Stimulated activated CD4-positive, alpha-beta T cell treated with anti-CD3 and anti-CD28 coated beads, Interleukin-2, amount 100 ng/mL, for 4 hours (primary cell): ENCODE data around the gene MARCHF6.
"Not testable (repeated sequence)": the region's sequence is repeated elsewhere in the genome, so short reads cannot be mapped to it uniquely, and the experiment has no call there.

Source experiments
- DNase-seq: peaks from one replicate; pipeline ENCODE4 v3.0.0-alpha.2; 2020; ENCODE audit warnings: low read depth

MARCHF6 gene, protein sequence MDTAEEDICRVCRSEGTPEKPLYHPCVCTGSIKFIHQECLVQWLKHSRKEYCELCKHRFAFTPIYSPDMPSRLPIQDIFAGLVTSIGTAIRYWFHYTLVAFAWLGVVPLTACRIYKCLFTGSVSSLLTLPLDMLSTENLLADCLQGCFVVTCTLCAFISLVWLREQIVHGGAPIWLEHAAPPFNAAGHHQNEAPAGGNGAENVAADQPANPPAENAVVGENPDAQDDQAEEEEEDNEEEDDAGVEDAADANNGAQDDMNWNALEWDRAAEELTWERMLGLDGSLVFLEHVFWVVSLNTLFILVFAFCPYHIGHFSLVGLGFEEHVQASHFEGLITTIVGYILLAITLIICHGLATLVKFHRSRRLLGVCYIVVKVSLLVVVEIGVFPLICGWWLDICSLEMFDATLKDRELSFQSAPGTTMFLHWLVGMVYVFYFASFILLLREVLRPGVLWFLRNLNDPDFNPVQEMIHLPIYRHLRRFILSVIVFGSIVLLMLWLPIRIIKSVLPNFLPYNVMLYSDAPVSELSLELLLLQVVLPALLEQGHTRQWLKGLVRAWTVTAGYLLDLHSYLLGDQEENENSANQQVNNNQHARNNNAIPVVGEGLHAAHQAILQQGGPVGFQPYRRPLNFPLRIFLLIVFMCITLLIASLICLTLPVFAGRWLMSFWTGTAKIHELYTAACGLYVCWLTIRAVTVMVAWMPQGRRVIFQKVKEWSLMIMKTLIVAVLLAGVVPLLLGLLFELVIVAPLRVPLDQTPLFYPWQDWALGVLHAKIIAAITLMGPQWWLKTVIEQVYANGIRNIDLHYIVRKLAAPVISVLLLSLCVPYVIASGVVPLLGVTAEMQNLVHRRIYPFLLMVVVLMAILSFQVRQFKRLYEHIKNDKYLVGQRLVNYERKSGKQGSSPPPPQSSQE

DNA sequence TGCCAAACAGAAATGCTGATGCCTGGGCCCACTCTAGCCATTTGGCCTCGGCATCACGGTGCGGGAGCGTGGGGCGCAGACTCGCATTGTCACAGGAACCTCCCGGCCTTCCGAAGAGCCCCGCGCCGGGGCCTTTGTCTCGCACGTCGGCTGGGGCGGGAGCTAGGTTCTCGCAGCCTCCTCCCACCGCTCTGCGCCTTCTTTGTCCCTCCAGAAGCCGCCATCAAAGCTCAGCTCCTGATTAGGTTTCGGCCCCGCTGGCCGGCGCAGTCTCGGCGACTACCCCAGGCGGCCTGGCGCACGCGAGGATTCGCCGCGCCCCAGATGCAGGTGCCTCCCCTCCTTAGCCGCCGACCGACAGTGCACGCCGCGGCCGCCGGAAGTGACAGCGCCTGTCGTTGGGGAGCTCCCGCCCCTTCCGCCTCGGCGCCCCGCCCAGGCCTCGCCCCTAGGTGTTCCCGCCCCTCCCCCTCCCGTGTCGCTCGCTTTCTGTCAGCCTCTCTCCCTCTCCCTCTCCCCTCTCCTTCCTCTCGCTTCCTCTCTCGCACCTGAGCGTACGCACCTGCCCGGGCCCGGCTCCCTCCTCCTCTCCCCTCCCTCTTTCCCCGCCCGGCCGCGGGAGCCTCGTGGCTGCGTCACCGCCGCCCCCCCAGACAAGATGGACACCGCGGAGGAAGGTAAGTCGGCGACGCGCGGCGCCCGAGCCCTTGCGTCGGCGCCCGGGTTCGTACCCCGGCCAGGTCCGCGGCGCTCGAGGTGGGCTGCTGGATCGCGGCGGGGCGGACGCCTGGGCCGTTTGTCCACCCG, at the start of gene MARCHF6:
Gene MARCHF6, plus strand, starts transcription at position 455 of the 807 bp plus-strand sequence. Its CDS starts 204 bp downstream, at position 659.
- peak; percentile 93 for DNase-seq

DNA sequence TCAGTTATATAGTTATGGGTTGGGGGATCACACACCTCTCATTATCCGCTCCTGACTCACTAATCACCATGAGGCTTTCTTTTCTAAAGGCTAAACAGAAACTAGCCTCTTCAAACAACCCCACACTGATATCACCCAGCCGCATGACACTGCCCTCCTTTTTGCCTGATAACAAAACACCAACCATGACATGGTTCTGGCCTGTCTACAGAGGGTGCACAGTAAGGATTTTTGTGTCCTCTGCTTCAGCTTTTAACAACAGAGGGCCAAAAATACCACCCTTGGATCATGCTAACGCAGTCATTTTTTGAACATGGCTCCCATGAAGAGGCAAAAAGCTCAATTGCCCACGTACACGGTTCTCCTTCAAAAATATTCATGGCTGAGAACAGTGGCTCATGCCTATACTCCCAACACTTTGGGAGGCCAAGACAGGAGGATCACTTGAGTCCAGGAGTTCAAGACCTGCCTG, 49.8 kb upstream of the MARCHF6 start:
- DNase-seq: no peak

DNA sequence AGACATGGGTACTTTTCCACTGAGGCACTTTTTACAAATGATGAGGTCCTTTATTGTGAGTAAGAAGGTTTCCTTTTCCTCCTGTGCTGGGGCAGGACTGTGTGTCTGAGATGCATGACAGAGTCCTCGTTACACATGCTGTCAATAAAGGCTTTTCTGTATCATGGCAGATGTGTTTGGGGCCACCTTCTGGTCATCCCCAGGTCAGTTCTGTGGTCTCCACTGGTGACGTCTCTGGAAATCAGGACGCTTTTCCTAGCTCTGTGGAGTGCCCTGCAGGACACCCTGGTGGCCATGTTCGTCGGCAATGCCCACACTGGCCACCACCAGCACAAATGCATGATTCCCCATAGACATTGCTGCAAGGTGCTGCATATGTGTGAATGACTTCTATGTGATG, 48.6 kb upstream of the MARCHF6 start:
- no peak for DNase-seq

DNA sequence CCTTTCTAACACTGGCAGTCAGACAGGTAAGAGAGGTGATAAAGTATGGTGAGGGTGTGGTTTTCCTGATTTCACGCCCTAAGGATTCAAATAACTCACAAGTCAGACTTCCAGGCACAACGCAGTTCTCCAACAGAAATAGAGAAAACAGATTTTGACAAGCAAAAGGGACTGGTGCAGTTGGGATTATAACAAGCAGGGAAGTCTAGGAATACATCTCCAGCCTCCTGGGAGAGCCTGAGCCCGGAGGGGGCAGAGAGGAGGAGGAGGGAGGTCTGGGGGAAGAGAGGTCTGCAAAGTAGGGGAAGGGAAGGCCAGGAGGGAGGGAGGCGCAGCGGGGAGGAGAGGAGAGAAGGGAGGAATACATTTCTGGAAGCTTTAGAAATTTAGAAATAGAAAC, 47.4 kb upstream of the MARCHF6 start:
- no peak for DNase-seq

DNA sequence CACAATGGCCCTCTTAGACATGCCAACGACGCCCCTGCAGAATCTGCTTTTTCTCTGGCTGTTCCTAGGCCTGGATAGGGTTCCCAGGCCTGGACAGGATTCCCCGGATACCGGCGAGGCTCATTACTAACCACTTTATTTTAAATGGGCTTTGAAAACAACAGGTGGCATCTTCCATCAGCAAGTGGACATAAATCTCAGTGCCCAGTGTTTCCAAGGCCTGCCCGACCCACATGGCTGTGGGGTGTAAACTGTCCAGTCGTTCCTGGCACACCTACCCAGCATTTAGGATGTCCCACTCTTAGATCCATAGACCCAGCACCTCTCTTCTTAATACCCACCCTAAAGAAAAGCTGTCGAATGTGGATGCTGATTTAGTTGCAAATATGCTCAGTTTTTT, 46.7 kb upstream of the MARCHF6 start:
- no peak for DNase-seq

DNA sequence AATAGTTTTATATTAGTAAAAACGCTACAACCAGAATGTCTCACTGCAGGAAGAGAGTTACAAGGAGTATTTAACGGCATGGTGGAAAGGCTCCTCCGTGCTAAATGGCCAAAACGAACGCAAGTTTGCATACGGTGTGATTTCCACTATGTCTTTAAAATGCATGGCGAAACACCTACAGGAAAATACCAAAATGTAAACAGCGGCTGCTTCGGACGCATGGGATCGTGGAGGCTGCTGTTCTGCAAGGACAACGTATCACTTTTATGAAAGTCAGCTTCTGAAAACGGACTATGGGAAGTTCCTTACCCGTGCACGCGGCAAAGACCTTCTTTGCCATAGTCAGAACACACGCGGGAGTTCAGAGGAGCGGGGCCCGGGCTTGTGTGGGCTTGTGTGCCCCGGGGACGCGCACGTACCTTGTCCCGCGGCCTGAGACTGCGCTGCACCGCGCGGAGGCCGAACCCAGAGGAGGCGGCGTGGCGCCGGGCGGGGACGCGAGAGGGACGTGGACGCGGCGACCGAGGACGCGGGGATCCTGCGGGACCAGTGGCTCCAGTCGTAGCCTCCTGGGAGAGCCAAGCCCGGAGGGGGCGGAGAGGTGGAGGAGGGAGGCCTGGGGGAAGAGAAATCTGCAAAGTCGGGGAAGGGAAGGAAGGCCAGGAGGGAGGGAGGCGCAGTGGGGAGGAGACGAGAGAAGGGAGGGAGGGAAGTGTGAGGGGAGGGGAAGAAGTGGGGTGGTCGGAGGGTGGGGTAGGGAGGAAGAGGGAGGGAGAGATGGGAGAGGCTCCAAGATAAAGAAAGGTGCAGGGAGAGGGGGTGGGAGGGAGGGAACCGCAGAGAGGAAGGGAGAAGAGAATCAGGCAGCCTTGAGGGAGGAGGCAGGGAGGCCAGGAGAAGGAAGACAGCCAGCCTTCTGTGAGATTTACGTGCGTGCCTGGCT, 46.0 kb upstream of the MARCHF6 start, which contains the start of gene CMBL:
Gene CMBL, minus strand, starts transcription at position 697 of the 943 bp plus-strand sequence. CDS start 17,140 bp downstream, outside the sequence.
- no peak for DNase-seq

DNA sequence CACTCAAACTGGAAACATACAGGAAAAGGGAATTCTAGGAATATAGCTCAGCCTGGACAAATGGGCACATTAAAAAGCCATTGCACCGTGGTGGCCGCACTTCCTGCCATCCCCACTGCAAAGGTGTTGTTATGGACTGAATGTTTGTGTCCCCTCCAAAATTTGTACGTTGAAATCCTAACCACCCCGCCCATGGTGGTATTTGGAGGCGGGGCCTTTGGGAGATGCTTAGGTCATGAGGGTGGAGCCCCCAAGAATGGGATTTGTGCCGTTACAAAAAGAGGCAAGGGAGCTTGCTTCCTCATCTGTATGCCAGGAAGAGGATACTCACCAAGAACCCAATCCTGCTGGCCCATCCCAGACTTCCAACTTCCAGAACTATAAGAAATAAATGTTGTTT, 44.7 kb upstream of the MARCHF6 start:
- no peak for DNase-seq

DNA sequence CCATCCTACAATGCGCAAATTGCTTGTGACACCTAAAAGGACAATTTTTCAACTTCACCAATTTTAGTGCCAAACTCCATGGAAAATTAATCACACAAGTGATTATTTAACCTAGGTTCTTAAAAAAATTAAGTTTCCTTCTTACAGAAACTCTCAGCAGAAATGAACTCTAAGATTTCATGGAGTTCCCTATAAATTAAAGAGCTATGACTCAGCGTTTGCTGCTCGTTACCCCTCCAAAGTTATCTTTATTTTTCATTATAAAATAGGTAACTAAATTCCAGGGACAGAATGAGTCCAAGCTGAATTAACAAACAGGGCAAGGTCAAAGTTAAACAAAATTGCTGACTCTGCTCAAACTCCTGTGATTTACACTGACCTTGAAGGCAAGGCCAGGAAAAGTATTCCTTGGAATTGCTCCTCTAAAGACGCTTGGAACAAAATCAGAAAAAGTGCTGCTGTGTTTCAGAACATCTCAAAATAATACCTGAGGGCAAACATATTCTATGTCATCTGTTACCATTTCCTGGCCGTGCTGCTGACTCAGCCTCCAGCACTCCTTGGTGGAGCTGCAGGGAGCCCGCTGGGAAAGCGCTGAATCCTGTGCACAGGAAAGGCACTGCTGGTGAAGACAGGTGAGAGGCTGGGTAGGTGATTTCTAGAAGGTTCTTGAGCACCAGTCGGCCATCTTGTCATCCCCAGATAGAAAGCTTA, 43.3 kb upstream of the MARCHF6 start:
- no peak for DNase-seq

DNA sequence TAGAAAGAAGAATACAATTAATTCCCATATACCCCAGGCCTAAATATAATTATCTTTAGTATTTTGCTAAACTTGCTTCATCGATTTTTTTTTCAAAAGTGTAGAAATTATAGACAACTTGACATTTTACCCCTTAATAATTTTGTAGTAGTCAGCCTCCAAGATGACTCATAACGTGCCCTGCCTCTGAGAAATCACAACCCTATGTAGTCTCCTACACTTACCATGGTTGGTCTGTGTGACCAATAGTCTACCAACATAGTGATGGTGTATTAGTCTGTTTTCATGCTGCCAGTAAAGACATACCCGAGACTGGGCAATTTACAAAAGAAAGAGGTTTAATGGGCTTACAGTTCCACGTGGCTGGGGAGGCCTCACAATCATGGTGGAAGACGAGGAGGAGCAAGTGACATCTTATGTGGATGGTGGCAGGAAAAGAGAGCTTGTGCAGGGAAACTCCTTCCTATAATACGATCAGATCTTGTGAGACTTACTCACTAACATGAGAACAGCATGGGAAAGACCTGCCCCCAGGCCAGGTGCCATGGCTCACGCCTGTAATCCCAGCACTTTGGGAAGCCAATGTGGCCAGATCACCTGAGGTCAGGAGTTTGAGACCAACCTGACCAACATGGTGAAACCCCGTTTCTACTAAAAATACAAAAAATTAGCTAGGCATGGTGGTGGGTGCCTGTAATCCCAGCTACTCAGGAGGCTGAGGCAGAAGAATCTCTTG, 42.5 kb upstream of the MARCHF6 start:
- not testable (repeated sequence) for DNase-seq

DNA sequence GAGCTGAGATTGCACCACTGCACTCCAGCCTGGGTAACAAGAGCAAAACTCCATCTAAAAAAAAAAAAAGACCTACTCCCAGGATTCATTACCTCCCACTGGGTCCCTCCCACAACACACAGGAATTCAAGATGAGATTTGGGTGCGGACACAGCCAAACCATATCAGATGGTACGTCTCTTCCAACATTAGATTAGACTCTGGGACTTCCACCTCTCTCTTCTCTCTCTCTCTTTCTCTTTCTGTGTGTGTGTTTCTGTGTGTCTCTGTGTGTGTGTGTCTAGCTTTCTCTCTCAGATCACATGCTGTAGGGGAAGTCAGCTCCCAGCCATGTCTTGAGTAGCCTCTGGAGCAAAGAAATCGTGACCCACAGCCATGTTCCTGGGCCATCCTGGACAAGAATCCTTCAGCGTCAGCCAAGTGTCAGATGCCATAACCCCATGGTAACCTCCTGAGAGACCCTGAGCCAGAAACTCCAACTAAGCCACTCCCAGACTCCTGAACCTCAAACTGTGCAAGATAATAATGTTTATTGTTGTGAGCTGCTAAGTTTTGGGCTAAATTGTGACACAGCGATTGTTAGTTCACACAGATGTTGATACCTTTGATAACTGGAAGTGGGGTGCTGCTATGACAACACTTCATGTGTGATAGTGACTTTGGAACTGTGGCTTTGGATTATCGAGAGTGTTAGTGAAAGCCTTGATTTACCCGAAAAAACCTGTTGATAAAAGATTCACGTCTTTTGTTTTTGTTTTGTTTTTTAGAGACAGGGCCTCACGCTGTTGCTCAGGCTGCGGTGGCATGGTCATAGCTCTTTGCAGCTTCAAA, 41.7 kb upstream of the MARCHF6 start:
- DNase-seq: no peak

DNA sequence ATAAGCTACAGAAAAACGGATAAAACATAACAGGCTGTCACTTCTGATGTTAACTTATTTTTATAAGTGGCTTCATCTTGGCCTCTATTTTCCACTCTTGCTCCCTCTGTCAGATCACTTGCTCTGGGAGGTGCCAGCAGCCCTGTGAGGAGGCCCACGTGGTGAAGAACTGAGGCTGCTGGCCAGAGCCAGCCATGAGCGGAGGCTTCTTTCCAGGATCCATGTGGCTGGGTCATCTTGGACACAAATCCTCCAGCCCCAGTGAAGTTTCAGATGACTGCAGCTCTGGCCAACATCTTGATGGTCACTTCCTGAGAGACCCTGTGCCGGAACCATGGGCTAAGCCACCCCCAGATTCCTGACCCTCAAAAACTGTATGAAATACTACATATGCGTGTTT, 38.3 kb upstream of the MARCHF6 start:
- DNase-seq: no peak

DNA sequence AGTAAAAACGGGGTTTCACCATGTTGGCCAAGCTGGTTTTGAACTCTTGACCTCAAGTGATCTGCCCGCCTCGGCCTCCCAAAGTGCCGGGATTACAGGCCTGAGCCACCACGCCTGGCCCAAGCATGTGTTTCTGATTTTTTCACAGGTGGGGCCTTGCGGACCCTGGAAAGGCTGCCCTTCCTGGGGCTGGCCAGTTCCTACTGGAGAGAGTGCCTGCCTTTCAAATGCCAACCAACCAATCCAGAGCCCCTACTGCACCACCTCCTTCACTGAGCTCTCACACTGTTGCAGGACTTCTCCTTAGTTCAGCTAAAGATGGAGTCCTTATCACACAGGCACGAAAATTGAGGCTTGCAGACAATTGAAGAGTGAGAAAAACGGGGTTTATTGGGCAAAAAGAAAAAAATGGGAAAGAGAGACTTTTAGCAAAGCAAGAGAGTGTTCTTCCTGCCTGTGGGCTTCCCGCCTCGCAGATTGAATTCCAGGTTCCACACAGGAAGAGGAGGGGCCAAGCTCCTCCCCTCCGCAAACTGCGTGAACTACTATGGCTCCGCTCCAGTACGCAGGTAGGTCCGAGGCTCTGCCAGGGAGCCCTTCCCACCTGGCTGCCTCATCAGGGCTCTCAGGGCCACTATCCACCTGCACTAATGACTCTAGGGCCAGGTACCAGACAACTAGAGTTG, 37.5 kb upstream of the MARCHF6 start:
- DNase-seq: no peak

DNA sequence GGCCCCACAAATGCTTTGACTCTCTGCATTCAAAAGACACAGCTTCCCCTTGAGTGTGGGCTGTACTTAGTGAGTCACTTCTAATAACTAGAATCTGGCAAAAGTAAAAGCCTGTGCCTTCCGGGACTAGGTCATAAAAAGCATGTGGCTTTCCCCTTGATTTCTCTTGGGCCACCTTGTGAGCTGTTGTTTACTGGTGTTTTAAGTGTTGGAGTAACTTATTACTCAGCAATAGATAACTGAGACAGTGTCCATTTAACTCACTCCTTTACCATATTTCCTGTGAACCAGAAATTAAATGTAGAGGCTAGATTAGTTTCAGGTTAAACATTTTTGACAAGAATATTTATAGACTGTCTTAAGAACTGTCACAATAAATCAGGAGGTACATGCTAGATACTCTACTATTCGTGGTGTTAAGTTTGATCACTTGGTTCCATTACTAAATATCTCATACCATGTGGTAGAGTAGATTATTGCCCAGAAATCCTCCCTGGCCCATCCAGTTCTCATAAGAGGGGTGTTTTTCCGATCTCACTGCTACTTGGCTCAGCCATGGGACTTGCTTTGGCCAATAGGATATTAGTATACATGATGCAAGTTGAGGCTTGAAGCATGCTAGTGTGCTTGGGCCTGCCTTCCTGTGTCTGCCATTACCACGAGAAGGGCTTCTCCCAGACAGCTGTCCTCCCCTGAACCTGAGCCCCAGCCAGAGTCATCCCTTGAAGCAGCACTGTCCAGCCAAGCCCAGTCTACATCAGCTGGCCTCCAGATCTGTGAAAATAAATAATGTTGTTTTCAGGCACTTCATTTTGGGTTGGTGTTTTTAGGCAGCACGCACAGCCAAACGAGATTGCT, 35.4 kb upstream of the MARCHF6 start:
- DNase-seq: no peak

DNA sequence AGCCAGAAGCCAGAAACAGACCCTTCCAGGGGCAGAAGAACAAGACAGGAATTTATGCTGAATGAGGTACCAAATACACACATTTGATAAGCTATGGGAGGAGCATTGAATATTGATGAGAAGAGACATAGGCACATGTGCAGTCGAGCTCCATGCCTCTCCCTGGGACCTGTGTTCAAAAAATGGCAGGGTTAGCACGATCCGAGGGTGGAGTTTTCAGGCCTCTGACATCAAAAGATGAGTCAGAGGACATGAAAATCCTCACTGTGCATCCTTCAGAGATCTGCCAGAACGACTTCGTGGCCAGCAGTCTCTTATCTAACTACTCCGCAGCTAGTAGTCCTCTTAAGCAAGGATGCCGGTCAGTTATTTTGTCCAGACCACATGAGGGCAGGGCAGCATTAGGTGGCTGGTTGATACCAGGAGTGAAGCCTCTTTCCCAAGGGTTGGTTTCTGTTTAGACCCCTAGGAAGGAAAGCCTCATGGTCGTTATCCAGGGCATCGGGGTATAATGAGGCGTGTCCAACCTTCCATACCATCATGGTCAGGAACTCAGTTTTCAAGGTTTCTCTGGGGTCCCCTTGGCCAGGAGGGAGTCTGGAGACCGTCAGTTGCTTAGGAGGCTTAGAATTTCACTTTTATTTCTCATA, 34.2 kb upstream of the MARCHF6 start:
- DNase-seq: no peak

DNA sequence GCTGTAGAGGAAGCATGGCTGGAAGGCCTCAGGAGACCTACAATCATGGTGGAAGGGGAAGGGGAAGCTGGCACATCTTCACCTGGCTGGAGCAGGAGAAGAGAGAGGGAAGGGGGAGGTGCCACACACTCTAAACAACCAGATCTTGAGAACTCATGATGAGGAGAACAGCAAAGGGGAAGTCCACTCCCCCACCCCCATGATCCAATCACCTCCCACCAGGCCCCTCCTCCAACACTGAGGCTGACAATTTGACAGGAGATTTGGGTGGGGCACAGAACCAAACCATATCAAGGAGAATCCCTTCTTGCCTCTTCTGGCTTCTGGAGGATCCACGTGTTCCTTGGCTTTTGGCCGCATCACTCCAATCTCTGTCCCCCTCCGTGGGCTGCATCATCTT, 32.7 kb upstream of the MARCHF6 start:
- no peak for DNase-seq

DNA sequence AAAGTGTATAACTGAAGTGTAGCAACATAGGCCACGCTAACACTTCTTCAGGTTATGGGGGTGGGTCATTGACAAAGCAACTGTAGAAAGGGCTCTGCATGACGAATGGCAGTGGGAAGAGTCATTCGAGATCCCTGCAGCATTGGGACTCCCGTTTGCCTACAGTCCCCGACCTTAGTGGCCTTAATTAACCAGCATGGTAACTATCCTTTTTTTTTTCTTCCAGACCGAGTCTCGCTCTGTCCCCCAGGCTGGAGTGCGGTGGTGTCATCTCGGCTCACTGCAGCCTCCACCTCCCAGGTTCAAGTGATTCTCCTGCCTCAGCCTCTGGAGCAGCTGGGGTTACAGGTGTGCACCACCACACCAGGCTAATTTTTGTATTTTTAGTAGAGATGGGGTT, 31.6 kb upstream of the MARCHF6 start:
- DNase-seq: no peak
